CD4-positive, alpha-beta T cell (primary cell): ENCODE data around the gene UQCR11. TPM values are rescaled to one million over a fixed set of nuclear protein-coding genes. Genes with fewer than 3 reads are reported as not detected.

Experiments used
- ATAC-seq: fragments of 200-7000 bp; cut with Tn5 transposase; one replicate; pipeline ENCODE4 v1.10.0; 2022; ENCODE audit warnings: mild to moderate bottlenecking; ENCODE audit not compliant: poor library complexity
- CTCF ChIA-PET: fragments of 350-600 bp; sonication (Branson Sonifier 250); formaldehyde crosslinking; loops from one replicate; lab custom pipeline; 2021; ENCODE audit warnings: antibody characterized with exemption, inconsistent platforms; lab: Charles Lee
- POLR2A ChIA-PET: fragments of 350-600 bp; sonication (Branson Sonifier 250); formaldehyde crosslinking; loops from one replicate; lab custom pipeline; 2021; ENCODE audit warnings: antibody characterized with exemption, inconsistent platforms; lab: Charles Lee
- DNase-seq, 14 experiments: peaks; one replicate each; pipeline ENCODE4 v3.0.0-alpha.2; 2013 to 2020; ENCODE audit warnings: mixed read lengths in 2 of 14
- H3K27ac ChIP-seq, 2 donors: one replicate each; pipeline versions ENCODE4 v1.5.1 to v1.7.0; 2013; ENCODE audit warnings: low read length in 2 of 2, low read depth in 1 of 2, mild to moderate bottlenecking in 1 of 2
- H3K27me3 ChIP-seq, 2 experiments: 1 replicate in 1 of 2; 2 replicates in 1 of 2; pipeline versions ENCODE4 v1.6.1 to v1.7.0; 2013; ENCODE audit warnings: low read length in 2 of 2, control low read depth in 1 of 2, mild to moderate bottlenecking in 1 of 2, moderate library complexity in 1 of 2; ENCODE audit not compliant: insufficient read depth in 2 of 2, control insufficient read depth in 1 of 2
- H3K36me3 ChIP-seq: one replicate; pipeline ENCODE4 v1.6.1; 2013; ENCODE audit warnings: low read length, control low read depth; ENCODE audit not compliant: insufficient read depth
- H3K4me1 ChIP-seq: one replicate; pipeline ENCODE4 v1.6.1; 2013; ENCODE audit warnings: low read length, control low read depth; ENCODE audit not compliant: insufficient read depth
- H3K4me3 ChIP-seq: one replicate; pipeline ENCODE4 v1.5.1; 2013; ENCODE audit warnings: mild to moderate bottlenecking, low read length, moderate library complexity
- H3K9me3 ChIP-seq, 2 experiments: 1 replicate in 1 of 2; 2 replicates in 1 of 2; pipeline versions ENCODE4 v1.6.1 to v1.7.0; 2013; ENCODE audit warnings: low read length in 2 of 2, mild to moderate bottlenecking in 2 of 2, control low read depth in 1 of 2, moderate library complexity in 1 of 2; ENCODE audit not compliant: control insufficient read depth in 1 of 2, insufficient read depth in 1 of 2
- H3K27ac Mint-ChIP-seq: one replicate; pipeline ENCODE4 v1.8.0; 2020; ENCODE audit warnings: mixed read lengths
- H3K27me3 Mint-ChIP-seq: one replicate; pipeline ENCODE4 v1.8.0; 2021; ENCODE audit warnings: mixed read lengths
- H3K36me3 Mint-ChIP-seq: one replicate; pipeline ENCODE4 v1.8.0; 2021; ENCODE audit warnings: low read depth, mixed read lengths
- H3K4me1 Mint-ChIP-seq: one replicate; pipeline ENCODE4 v1.8.0; 2021; ENCODE audit warnings: low read depth, mixed read lengths
- H3K4me3 Mint-ChIP-seq: one replicate; pipeline ENCODE4 v1.8.0; 2020; ENCODE audit warnings: mild to moderate bottlenecking, mixed read lengths
- H3K9me3 Mint-ChIP-seq: one replicate; pipeline ENCODE4 v1.8.0; 2020; ENCODE audit warnings: mixed read lengths
- CTCF ChIP-seq: fragments of 200-600 bp; IDR thresholded peaks from one replicate; pipeline ENCODE4 v1.8.0; 2022; ENCODE audit warnings: antibody characterized with exemption, mild to moderate bottlenecking
- intact Hi-C, 2 experiments: fragments of 100-400 bp; cut with DNase I in 1 of 2; cut with micrococcal nuclease in 1 of 2; formaldehyde crosslinking; loops; one replicate each; pipeline versions ENCODE4 v1.15.1 to v1.9.0; 2023 to 2025; cut with DNase I, micrococcal nuclease
- total RNA-seq, 174 experiments: library from RNA in 2 of 174; stranded (reverse) in 2 of 174; gene quantifications; one replicate each; pipeline ENCODE4 v1.2.3 and lab custom pipeline; 2021 to 2026

UQCR11 gene
- total RNA-seq, 2 experiments from 2014 or later, result 88.9 to 93.8 TPM

GRCh38 chr19:1577929-1578618 lies 27.2 kb downstream of the UQCR11 start:
- H3K36me3 ChIP-seq, result peaks cover 49% of the 10 kb centered on the region
- ATAC-seq (no peak), DNase-seq (no peak)
- intact Hi-C loops, result no loop called here
- H3K4me1 Mint-ChIP-seq, result no peaks in the 10 kb centered on the region
- ChIA-PET CTCF (no interaction called here), POLR2A (no interaction called here)
- no peaks in the 10 kb centered on the region for H3K4me1 ChIP-seq
- H3K9me3 ChIP-seq, result no peaks in the 10 kb centered on the region
- H3K27ac ChIP-seq, result no peak overlapping the region
- H3K4me3 Mint-ChIP-seq, result no peak overlapping the region
- no peaks in the 10 kb centered on the region for H3K27me3 ChIP-seq
- TF ChIP-seq CTCF, result no peak
- no peak overlapping the region for H3K27ac Mint-ChIP-seq
- H3K9me3 Mint-ChIP-seq, result no peaks in the 10 kb centered on the region
- H3K27me3 Mint-ChIP-seq, result no peaks in the 10 kb centered on the region
- peaks cover 38% of the 10 kb centered on the region for H3K36me3 Mint-ChIP-seq
- H3K4me3 ChIP-seq, result no peak overlapping the region

GRCh38 chr19:1577090-1577928 lies 28.0 kb downstream of the UQCR11 start:
- Histone ChIP-seq H3K4me1 (no peaks in the 10 kb centered on the region), H3K27me3 (no peaks in the 10 kb centered on the region), H3K9me3 (no peaks in the 10 kb centered on the region), H3K36me3 (peaks cover 44% of the 10 kb centered on the region), H3K4me3 (no peak overlapping the region), H3K27ac (no peak overlapping the region)
- no peak for DNase-seq
- intact Hi-C loops, result no loop called here
- Mint-ChIP-seq H3K4me1 (no peaks in the 10 kb centered on the region), H3K27ac (no peak overlapping the region), H3K9me3 (no peaks in the 10 kb centered on the region), H3K36me3 (peaks cover 33% of the 10 kb centered on the region), H3K4me3 (no peak overlapping the region), H3K27me3 (no peaks in the 10 kb centered on the region)
- ChIA-PET POLR2A (interaction anchor here (0.6 kb wide), 1 partner anchor 11 kb away, joined by 3 read pairs; no protein-coding TSS in a partner anchor), CTCF (no interaction called here)
- no peak for TF ChIP-seq CTCF
- ATAC-seq, result no peak

GRCh38 chr19:1576242-1577089 lies 28.8 kb downstream of the UQCR11 start:
- Mint-ChIP-seq H3K27ac (no peak overlapping the region), H3K27me3 (no peaks in the 10 kb centered on the region), H3K9me3 (no peaks in the 10 kb centered on the region), H3K4me3 (no peak overlapping the region), H3K36me3 (peaks cover 28% of the 10 kb centered on the region), H3K4me1 (no peaks in the 10 kb centered on the region)
- H3K36me3 ChIP-seq, result peaks cover 36% of the 10 kb centered on the region
- intact Hi-C loops, result no loop called here
- ATAC-seq (no peak), DNase-seq (no peak)
- POLR2A ChIA-PET, result no interaction called here
- H3K27me3 ChIP-seq, result no peaks in the 10 kb centered on the region
- no peak overlapping the region for H3K4me3 ChIP-seq
- no peaks in the 10 kb centered on the region for H3K9me3 ChIP-seq
- H3K4me1 ChIP-seq, result no peaks in the 10 kb centered on the region
- CTCF ChIA-PET, result no interaction called here
- no peak overlapping the region for H3K27ac ChIP-seq
- TF ChIP-seq CTCF, result no peak
